ENCODE measurements around the gene VAT1L. TPM values are rescaled to one million over a fixed set of nuclear protein-coding genes. Genes with fewer than 3 reads are reported as not detected.

The VAT1L gene
- total RNA-seq, 6 experiments from 2014 or later: 0.19 to 0.64 (median 0.51) TPM; not detected in 1

- DNase-seq: no peak
- Histone ChIP-seq H3K4me1 (no peaks in the 10 kb centered on the region), H3K9me3 (no peaks in the 10 kb centered on the region), H3K27me3 (no peaks in the 10 kb centered on the region), H3K27ac (no peak overlapping the region), H3K36me3 (no peaks in the 10 kb centered on the region), H3K4me3 (no peak overlapping the region)
- intact Hi-C loops (cut with DNase I): no loop called here
- TF ChIP-seq POLR2A (IDR thresholded peaks at IDR 0.05): no peak
- TF ChIP-seq CTCF (IDR thresholded peaks at IDR 0.05): no peak
- no peak for ATAC-seq
- WGBS (ENCODE audit: insufficient coverage, low coverage, low lambda C conversion rate, missing lambda C conversion rate): 55% methylated on average over 4 of the region's 4 CpGs
These were observed 142.7 kb downstream of the VAT1L start for GRCh38 chr16:77931058-77931457.

- H3K4me1 ChIP-seq: no peaks in the 10 kb centered on the region
- no peak overlapping the region for H3K4me3 ChIP-seq
- H3K27ac ChIP-seq: no peak overlapping the region
- ATAC-seq (no peak), DNase-seq (no peak)
- no peaks in the 10 kb centered on the region for H3K27me3 ChIP-seq
- intact Hi-C loops (cut with DNase I): no loop called here
- no peak for TF ChIP-seq POLR2A (IDR thresholded peaks at IDR 0.05)
- TF ChIP-seq CTCF (IDR thresholded peaks at IDR 0.05): no peak
- no peaks in the 10 kb centered on the region for H3K36me3 ChIP-seq
- 37% methylated on average over 7 of the region's 7 CpGs for WGBS (ENCODE audit: insufficient coverage, low coverage, low lambda C conversion rate, missing lambda C conversion rate)
- no peaks in the 10 kb centered on the region for H3K9me3 ChIP-seq
These were observed 149.2 kb downstream of the VAT1L start for GRCh38 chr16:77937473-77938149.

- TF ChIP-seq CTCF (IDR thresholded peaks at IDR 0.05): no peak
- no peak for TF ChIP-seq POLR2A (IDR thresholded peaks at IDR 0.05)
- 39% methylated on average over 5 of the region's 5 CpGs for WGBS (ENCODE audit: insufficient coverage, low coverage, low lambda C conversion rate, missing lambda C conversion rate)
- no peak overlapping the region for H3K4me3 ChIP-seq
- ATAC-seq (no peak), DNase-seq (no peak)
- H3K4me1 ChIP-seq: no peaks in the 10 kb centered on the region
- intact Hi-C loops (cut with DNase I): no loop called here
- no peaks in the 10 kb centered on the region for H3K9me3 ChIP-seq
- H3K36me3 ChIP-seq: no peaks in the 10 kb centered on the region
- H3K27ac ChIP-seq: no peak overlapping the region
- H3K27me3 ChIP-seq: no peaks in the 10 kb centered on the region
These were observed 150.5 kb downstream of the VAT1L start for GRCh38 chr16:77938913-77939312.

GRCh38 chr16:77939968-77940367, 151.6 kb downstream of the VAT1L start:
- Histone ChIP-seq H3K27ac (no peak overlapping the region), H3K27me3 (no peaks in the 10 kb centered on the region), H3K4me1 (no peaks in the 10 kb centered on the region), H3K9me3 (no peaks in the 10 kb centered on the region), H3K4me3 (no peak overlapping the region), H3K36me3 (no peaks in the 10 kb centered on the region)
- TF ChIP-seq CTCF (IDR thresholded peaks at IDR 0.05) (no peak), POLR2A (IDR thresholded peaks at IDR 0.05) (no peak)
- 80% methylated on average over 1 of the region's 1 CpG for WGBS (ENCODE audit: insufficient coverage, low coverage, low lambda C conversion rate, missing lambda C conversion rate)
- intact Hi-C loops (cut with DNase I): no loop called here
- ATAC-seq: no peak
- no peak for DNase-seq

All from right lobe of liver (tissue), 6 donors.